ENCODE results near the gene OXSM.
A peak's percentile ranks its signal among the peaks of the same experiment; 100 is the strongest.

The OXSM gene

GRCh38 chr3:25812644-25813043 is 22.8 kb downstream of the OXSM start:
- DNase-seq, result no peak

- DNase-seq, result no peak
Observed at GRCh38 chr3:25817107-25817506, 27.2 kb downstream of the OXSM start.

GRCh38 chr3:25817638-25818037 is 27.7 kb downstream of the OXSM start:
- DNase-seq, result no peak

GRCh38 chr3:25818335-25818734 is 28.4 kb downstream of the OXSM start:
- no peak for DNase-seq

GRCh38 chr3:25820366-25820765 is 30.5 kb downstream of the OXSM start:
- DNase-seq, result peak in 1 of 2 donors; percentile 9

GRCh38 chr3:25820816-25821486 is 31.1 kb downstream of the OXSM start:
- DNase-seq, result no peak

- no peak for DNase-seq
Observed at GRCh38 chr3:25821746-25822573, 32.1 kb downstream of the OXSM start.

- no peak for DNase-seq
Observed at GRCh38 chr3:25823314-25823713, 33.4 kb downstream of the OXSM start.

GRCh38 chr3:25826510-25826909 is 36.6 kb downstream of the OXSM start:
- DNase-seq, result no peak

- DNase-seq, result no peak
Observed at GRCh38 chr3:25830373-25831280, 40.7 kb downstream of the OXSM start.

GRCh38 chr3:25831578-25831977 is 41.7 kb downstream of the OXSM start:
- DNase-seq, result no peak

GRCh38 chr3:25834346-25834745 is 44.5 kb downstream of the OXSM start:
- no peak for DNase-seq

- DNase-seq, result no peak
Observed at GRCh38 chr3:25836579-25836978, 46.7 kb downstream of the OXSM start.

GRCh38 chr3:25837038-25837437 is 47.1 kb downstream of the OXSM start:
- no peak for DNase-seq

- DNase-seq, result no peak
Observed at GRCh38 chr3:25840099-25840498, 50.2 kb downstream of the OXSM start.

GRCh38 chr3:25843332-25843731 is 53.4 kb downstream of the OXSM start:
- no peak for DNase-seq
